Left ventricle myocardium inferior (tissue), 1 donor: ENCODE results near the gene HSD17B2. TPM values are rescaled to one million over a fixed set of nuclear protein-coding genes. Genes with fewer than 3 reads are reported as not detected.

ENCODE experiments used
- DNase-seq: peaks from one replicate; pipeline ENCODE4 v3.0.0-alpha.2; 2020
- H3K27ac ChIP-seq: fragments of 200-600 bp; replicated peaks from 2 replicates; pipeline ENCODE4 v1.8.0; 2021
- H3K27me3 ChIP-seq: fragments of 200-600 bp; 2 replicates; pipeline ENCODE4 v1.8.0; 2021; ENCODE audit warnings: low read depth
- H3K36me3 ChIP-seq: fragments of 200-600 bp; 2 replicates; pipeline ENCODE4 v1.8.0; 2021
- H3K4me1 ChIP-seq: fragments of 200-600 bp; 2 replicates; pipeline ENCODE4 v1.8.0; 2021
- H3K4me3 ChIP-seq: fragments of 200-600 bp; 2 replicates; pipeline ENCODE4 v1.8.0; 2021; ENCODE audit warnings: mild to moderate bottlenecking, moderate library complexity
- H3K9me3 ChIP-seq: fragments of 200-600 bp; replicated peaks from 2 replicates; pipeline ENCODE4 v1.8.0; 2021
- intact Hi-C: fragments of 100-400 bp; cut with micrococcal nuclease; formaldehyde crosslinking; loops from one replicate; pipeline ENCODE4 v1.11.0; 2022
- total RNA-seq: library from RNA; stranded (reverse); fragmentation: NEBNext Ultra II Directional; extraction: Animal tissue kit (Norgen Biotek cat#: 25700); gene quantifications from one replicate; pipeline ENCODE4 v1.2.1, GENCODE V29; 2021
- TF ChIP-seq, protein P1 (sequence below): fragments of 200-600 bp; IDR thresholded peaks from 2 replicates; pipeline ENCODE4 v1.8.0; 2021; ENCODE audit warnings: antibody characterized with exemption, mild to moderate bottlenecking, borderline replicate concordance
- donor health status: DM: no; HTN: yes; CAD: no; lungs with severe emphysema.

HSD17B2 gene
- total RNA-seq, 1 donor from 2014 or later: not detected

- TF ChIP-seq, protein P1, sequence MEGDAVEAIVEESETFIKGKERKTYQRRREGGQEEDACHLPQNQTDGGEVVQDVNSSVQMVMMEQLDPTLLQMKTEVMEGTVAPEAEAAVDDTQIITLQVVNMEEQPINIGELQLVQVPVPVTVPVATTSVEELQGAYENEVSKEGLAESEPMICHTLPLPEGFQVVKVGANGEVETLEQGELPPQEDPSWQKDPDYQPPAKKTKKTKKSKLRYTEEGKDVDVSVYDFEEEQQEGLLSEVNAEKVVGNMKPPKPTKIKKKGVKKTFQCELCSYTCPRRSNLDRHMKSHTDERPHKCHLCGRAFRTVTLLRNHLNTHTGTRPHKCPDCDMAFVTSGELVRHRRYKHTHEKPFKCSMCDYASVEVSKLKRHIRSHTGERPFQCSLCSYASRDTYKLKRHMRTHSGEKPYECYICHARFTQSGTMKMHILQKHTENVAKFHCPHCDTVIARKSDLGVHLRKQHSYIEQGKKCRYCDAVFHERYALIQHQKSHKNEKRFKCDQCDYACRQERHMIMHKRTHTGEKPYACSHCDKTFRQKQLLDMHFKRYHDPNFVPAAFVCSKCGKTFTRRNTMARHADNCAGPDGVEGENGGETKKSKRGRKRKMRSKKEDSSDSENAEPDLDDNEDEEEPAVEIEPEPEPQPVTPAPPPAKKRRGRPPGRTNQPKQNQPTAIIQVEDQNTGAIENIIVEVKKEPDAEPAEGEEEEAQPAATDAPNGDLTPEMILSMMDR: no peak
- Histone ChIP-seq H3K4me1 (no peaks in the 10 kb centered on the region), H3K27me3 (peaks cover 71% of the 10 kb centered on the region), H3K27ac (no peak overlapping the region), H3K4me3 (no peak overlapping the region), H3K9me3 (no peaks in the 10 kb centered on the region), H3K36me3 (no peaks in the 10 kb centered on the region)
- intact Hi-C loops: no loop called here
- no peak for DNase-seq
These were observed 14.4 kb downstream of the HSD17B2 start for GRCh38 chr16:82049484-82049883.

DNA sequence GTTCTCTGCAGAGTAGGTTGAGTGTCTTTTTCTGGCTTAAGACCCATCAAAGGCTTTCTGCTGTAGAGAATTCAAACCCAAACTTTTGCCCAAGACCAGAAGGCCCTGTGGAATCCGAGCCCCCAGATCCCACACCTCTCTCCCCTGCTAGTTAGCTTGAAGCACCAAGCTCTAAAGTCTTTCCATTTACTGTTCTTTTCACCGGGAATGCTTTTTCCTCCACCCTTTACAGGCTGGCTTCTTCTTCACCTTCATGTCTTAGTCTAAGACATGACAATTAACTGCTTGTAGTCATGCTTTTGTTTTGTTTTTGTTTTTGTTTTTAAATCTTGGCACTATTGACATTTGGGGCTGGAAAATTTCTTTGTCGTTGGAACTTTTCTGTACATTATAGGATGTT lies 15.5 kb downstream of the HSD17B2 start:
- H3K9me3 ChIP-seq: no peaks in the 10 kb centered on the region
- H3K27ac ChIP-seq: no peak overlapping the region
- H3K4me3 ChIP-seq: no peak overlapping the region
- H3K36me3 ChIP-seq: no peaks in the 10 kb centered on the region
- intact Hi-C loops: no loop called here
- H3K27me3 ChIP-seq: peaks cover 76% of the 10 kb centered on the region
- no peaks in the 10 kb centered on the region for H3K4me1 ChIP-seq
- DNase-seq: no peak
- TF ChIP-seq, protein P1: no peak

DNA sequence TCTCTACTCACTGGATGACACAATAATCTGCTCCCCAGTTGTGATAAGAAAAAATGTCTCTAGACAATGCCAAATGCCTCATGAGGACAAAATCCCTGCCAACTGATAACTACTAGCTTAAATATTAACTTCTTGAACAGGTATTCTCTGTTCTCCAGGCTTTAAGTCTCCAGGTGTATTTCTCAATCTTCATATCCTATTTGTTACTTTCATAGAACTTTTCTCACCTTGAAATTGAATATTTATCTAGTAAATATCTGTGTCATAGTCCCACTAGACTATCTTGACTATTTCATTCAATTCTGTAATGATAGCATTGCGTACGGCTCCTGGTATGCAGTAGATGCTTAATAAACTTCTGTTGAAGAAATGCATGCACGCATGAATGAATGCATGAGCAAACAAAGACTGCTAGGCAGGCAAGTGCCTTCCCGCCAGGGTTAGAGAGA lies 15.9 kb downstream of the HSD17B2 start:
- peaks cover 75% of the 10 kb centered on the region for H3K27me3 ChIP-seq
- intact Hi-C loops: no loop called here
- H3K36me3 ChIP-seq: no peaks in the 10 kb centered on the region
- no peaks in the 10 kb centered on the region for H3K4me1 ChIP-seq
- TF ChIP-seq, protein P1: no peak
- no peak overlapping the region for H3K27ac ChIP-seq
- no peak overlapping the region for H3K4me3 ChIP-seq
- no peaks in the 10 kb centered on the region for H3K9me3 ChIP-seq
- no peak for DNase-seq

DNA sequence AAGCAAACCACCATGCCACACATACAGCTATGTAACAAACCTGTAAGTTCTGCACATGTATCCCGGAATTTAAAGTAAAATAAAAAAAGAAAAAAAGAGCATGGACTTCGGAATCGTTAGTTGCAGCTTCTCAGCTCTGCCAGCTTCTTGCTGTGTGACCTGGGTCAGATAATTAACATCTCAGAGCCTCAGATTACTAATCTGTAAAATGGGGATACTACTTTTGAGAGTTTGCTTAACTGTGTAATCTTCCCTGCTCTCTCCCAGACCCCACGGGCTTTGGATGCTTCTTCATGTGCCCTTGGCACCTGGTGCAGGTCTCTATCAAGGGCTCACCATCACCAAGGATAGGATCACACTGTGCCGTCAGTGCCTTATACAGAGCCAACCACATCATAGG lies 16.6 kb downstream of the HSD17B2 start:
- TF ChIP-seq, protein P1: no peak
- peaks cover 69% of the 10 kb centered on the region for H3K27me3 ChIP-seq
- no peaks in the 10 kb centered on the region for H3K4me1 ChIP-seq
- H3K9me3 ChIP-seq: no peaks in the 10 kb centered on the region
- H3K4me3 ChIP-seq: no peak overlapping the region
- intact Hi-C loops: no loop called here
- DNase-seq: no peak
- no peaks in the 10 kb centered on the region for H3K36me3 ChIP-seq
- no peak overlapping the region for H3K27ac ChIP-seq

DNA sequence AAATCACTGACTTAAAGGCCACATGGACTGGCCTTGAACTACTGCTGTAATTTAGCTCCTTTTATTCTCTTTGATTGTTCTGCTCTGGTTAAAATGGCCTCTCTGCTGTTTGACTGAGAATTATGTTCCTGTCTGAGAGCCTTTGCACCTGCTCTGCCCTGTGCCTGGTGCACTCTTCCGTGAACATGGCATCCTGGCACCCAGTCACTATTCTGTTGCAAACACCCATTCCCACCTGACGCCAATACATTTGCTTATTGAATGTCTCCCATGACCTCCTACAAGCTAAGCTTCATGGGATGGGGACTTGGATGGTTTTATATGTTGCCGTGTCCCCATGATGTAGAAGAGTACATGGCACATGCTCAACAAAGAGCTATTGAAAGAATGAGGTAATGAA lies 20.1 kb downstream of the HSD17B2 start:
- no peaks in the 10 kb centered on the region for H3K36me3 ChIP-seq
- no peaks in the 10 kb centered on the region for H3K4me1 ChIP-seq
- no peak overlapping the region for H3K4me3 ChIP-seq
- H3K27me3 ChIP-seq: peaks cover 44% of the 10 kb centered on the region
- H3K27ac ChIP-seq: no peak overlapping the region
- TF ChIP-seq, protein P1: no peak
- intact Hi-C loops: no loop called here
- DNase-seq: no peak
- H3K9me3 ChIP-seq: no peaks in the 10 kb centered on the region
